22Rv1 (cell line): ENCODE results near the gene MAGI1.

Source experiments
- H3K27ac ChIP-seq: fragments of 450-650 bp; 2 replicates; pipeline ENCODE4 v1.5.1; 2017
- ZFX ChIP-seq: fragments of 450-650 bp; IDR thresholded peaks from 2 replicates; pipeline ENCODE4 v1.6.1; 2017; ENCODE audit warnings: antibody characterized with exemption, borderline replicate concordance
- TF ChIP-seq, protein P1 (sequence below): fragments of 450-650 bp; IDR thresholded peaks from 2 replicates; pipeline ENCODE4 v1.5.1; 2017; ENCODE audit warnings: mild to moderate bottlenecking

The MAGI1 gene

DNA sequence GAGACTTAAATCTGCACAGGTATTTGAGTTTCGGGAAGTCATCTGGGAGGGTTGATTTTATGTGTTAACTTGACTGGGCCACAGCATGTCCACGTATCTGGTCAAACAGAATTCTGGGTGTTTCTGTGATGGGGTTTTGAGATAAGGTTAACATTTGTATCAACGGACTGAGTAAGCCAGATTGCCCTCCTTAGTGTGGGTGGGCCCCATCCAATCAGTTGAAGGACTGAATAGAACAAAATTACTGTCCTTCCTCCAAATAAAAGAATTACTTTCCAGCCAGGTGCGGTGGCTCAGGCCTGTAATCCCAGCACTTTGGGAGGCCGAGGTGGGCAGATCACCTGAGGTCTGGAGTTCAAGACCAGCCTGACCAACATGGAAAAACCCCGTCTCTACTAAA is 399.3 kb downstream of the MAGI1 start:
- no peak overlapping the region for H3K27ac ChIP-seq
- TF ChIP-seq, protein P1, sequence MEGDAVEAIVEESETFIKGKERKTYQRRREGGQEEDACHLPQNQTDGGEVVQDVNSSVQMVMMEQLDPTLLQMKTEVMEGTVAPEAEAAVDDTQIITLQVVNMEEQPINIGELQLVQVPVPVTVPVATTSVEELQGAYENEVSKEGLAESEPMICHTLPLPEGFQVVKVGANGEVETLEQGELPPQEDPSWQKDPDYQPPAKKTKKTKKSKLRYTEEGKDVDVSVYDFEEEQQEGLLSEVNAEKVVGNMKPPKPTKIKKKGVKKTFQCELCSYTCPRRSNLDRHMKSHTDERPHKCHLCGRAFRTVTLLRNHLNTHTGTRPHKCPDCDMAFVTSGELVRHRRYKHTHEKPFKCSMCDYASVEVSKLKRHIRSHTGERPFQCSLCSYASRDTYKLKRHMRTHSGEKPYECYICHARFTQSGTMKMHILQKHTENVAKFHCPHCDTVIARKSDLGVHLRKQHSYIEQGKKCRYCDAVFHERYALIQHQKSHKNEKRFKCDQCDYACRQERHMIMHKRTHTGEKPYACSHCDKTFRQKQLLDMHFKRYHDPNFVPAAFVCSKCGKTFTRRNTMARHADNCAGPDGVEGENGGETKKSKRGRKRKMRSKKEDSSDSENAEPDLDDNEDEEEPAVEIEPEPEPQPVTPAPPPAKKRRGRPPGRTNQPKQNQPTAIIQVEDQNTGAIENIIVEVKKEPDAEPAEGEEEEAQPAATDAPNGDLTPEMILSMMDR = no peak
- no peak for TF ChIP-seq ZFX

DNA sequence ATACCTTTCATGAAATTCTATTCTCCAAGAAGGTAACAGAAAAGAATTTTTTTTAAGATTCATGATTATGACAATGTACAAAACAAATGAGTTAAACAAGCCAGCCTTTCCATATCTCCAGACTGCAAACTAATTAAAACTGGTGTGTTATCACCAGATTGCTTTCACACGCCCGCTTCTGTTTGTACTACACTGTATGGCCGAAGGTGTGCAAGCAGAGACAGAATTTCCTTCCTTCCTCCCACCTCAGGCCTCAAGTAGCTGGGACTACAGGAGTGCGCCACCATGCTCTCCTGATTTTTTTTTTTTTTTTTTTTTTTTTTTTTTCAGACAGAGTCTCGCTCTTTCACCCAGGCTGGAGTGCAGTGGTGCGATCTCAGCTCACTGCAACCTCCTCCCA is 400.4 kb downstream of the MAGI1 start:
- TF ChIP-seq, protein P1 = no peak
- TF ChIP-seq ZFX = no peak
- H3K27ac ChIP-seq = no peak overlapping the region

DNA sequence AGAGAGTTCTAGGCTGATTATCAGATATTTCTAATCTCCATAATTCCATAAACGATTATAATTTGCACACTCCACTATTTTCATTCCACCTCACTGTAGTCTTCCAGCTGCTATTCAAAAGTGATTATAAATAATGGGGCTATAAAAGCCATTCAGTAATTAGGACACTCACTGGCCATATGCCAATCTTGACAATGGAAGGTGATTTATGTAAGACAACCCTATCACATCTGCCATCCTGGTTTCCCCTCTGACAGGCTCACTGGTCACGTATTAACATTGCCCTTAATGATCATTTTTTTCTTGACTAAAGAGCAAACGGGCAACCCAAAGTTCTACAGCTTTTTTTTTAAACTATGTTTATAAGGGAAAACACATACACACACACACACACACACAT is 402.4 kb downstream of the MAGI1 start:
- H3K27ac ChIP-seq = no peak overlapping the region
- no peak for TF ChIP-seq ZFX
- TF ChIP-seq, protein P1 = no peak

DNA sequence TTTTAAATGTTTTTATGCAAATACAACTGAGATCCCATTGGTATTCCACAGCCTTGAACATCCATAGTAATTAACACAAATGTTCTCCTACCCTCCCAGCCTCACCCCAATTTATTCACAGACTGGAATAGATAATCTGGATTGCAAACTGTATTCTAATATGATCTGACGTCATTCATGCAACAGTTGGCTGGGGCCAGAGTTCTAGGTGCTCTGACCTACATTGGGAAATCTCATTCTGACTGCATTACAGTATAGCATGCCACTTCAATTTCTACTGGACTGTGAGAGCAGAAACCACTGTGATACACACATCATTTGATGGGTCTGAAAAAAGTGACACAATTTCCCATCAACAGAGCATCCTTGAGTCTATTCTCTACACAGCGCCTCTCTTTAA is 403.1 kb downstream of the MAGI1 start:
- no peak for TF ChIP-seq ZFX
- TF ChIP-seq, protein P1 = no peak
- no peak overlapping the region for H3K27ac ChIP-seq

DNA sequence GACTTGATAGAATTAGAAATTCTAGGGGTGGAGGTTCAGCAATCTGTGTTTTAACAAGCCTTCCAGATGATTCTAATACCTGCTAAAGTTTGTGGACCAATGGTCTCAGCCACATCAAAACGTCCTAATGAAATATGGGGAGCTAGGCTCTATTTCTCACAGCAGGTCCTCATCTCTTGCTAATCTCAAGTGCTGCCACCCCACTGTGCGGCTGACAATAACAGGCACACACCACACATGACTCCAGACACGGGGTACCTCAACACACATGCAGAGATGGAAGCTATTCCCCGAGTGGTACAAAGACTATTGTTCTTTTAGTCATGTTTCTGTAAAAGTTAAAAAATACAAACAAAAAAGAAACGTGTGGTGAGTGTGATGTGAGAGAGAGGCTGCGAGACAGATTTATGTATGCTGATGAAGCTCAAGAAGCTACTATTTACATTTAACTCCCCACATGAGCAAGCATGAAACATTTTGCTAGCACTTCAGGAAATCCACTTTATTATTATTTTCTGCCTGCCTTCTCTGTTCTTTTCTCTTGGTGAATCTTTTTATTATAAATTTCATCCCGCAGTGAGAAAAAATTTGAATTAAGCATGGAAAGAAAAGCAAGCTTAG is 405.6 kb downstream of the MAGI1 start:
- no peak for TF ChIP-seq ZFX
- TF ChIP-seq, protein P1 = no peak
- H3K27ac ChIP-seq = no peak overlapping the region

DNA sequence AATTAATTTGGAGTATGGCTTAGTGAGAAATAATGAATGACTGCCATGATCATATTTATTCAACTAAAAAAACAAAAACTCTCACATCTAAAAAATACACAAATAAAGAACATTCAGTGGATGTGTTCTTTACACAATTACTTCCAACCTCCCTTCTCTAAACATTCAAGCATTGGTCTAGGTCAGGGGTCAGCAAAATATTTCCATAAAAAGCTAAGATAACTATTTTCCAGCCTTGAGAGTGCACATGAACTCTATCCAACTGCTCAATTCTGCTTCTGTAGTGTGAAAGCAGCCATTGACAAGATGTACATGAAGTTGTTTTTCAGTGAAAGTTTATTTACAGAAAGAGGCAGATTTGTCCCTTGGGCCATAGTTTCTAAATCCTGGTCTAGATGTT is 406.3 kb downstream of the MAGI1 start:
- no peak overlapping the region for H3K27ac ChIP-seq
- TF ChIP-seq, protein P1 = no peak
- TF ChIP-seq ZFX = no peak

DNA sequence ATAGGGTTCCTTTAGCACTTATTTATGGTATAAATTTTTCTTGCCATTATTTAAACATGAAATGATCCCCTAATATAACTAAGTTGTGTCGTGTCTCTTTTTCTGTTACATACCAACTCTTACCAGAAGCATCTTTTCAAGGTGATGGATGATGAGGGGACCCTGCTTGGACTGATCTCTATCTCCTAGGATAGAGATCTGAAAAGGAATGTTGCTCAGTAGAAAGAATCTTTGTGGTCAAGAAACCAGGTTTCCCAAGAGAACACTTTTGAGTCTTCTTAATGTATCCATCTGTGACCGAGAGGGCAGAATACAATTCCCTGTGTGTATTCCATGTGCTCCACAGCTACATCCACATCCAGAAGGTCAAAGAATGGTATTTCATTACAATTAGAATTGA is 409.7 kb downstream of the MAGI1 start:
- TF ChIP-seq, protein P1 = no peak
- no peak for TF ChIP-seq ZFX
- no peak overlapping the region for H3K27ac ChIP-seq
